ENCODE results near the gene RAB31. TPM values are rescaled to one million over a fixed set of nuclear protein-coding genes. Genes with fewer than 3 reads are reported as not detected.
A peak's percentile ranks its signal among the peaks of the same experiment; 100 is the strongest.

The RAB31 gene
- total RNA-seq: 100 to 1,000 TPM in 2 of 4 donors, 10 to 100 TPM in 2; 94.0 to 145 (median 107) TPM

GRCh38 chr18:9708057-9708433 lies at the start of gene RAB31:
RAB31 (plus strand) TSS chr18:9708301; CDS start chr18:9708406, 105 bp downstream.
- Histone ChIP-seq H3K9me3 (no peaks in the 10 kb centered on the region), H3K36me3 (no peaks in the 10 kb centered on the region), H3K4me3 (peak within 1 kb of the TSS; percentile 83 to 94 (median 91)), H3K4me1 (peaks cover 9 to 65% (median 60%) of the 10 kb centered on the region in 4 donors), H3K27ac (replicated peaks in 1 of 4) (peak within 1 kb of the TSS; percentile 92 to 97 (median 94)), H3K27me3 (no peaks in the 10 kb centered on the region)
- no CpG with 5 or more reads among the region's 59 CpGs for WGBS
- no peak for DNase-seq (ENCODE audit: extremely low spot score)
- intact Hi-C loops (cut with DNase I): no loop called here
- TF ChIP-seq CTCF (IDR thresholded peaks at IDR 0.05): peak in 1 of 3 experiments; percentile 10
- peak in 1 of 2 donors; percentile 79 for TF ChIP-seq POLR2AphosphoS5 (IDR thresholded peaks at IDR 0.05)
- TF ChIP-seq EP300 (IDR thresholded peaks at IDR 0.05): no peak

GRCh38 chr18:9659499-9660375 lies 48.4 kb upstream of the RAB31 start:
- Histone ChIP-seq H3K4me3 (no peak overlapping the region), H3K27me3 (no peaks in the 10 kb centered on the region), H3K36me3 (no peaks in the 10 kb centered on the region), H3K27ac (replicated peaks in 1 of 4) (no peak overlapping the region), H3K4me1 (no peaks in the 10 kb centered on the region), H3K9me3 (no peaks in the 10 kb centered on the region)
- no peak for TF ChIP-seq POLR2AphosphoS5 (IDR thresholded peaks at IDR 0.05)
- no peak for TF ChIP-seq EP300 (IDR thresholded peaks at IDR 0.05)
- no peak for TF ChIP-seq POLR2A (IDR thresholded peaks at IDR 0.05; ENCODE audit: low read depth)
- TF ChIP-seq CTCF (IDR thresholded peaks at IDR 0.05): no peak
- intact Hi-C loops (cut with DNase I): no loop called here
- 85% methylated on average over 24 of the region's 24 CpGs for WGBS
- DNase-seq (ENCODE audit: extremely low spot score): no peak

- Histone ChIP-seq H3K27ac (replicated peaks in 1 of 4) (no peak overlapping the region), H3K36me3 (no peaks in the 10 kb centered on the region), H3K27me3 (no peaks in the 10 kb centered on the region), H3K9me3 (no peaks in the 10 kb centered on the region), H3K4me1 (no peaks in the 10 kb centered on the region), H3K4me3 (no peak overlapping the region)
- intact Hi-C loops (cut with DNase I): no loop called here
- TF ChIP-seq POLR2A (IDR thresholded peaks at IDR 0.05; ENCODE audit: low read depth): no peak
- peak in 1 of 3 experiments; percentile 26 for TF ChIP-seq CTCF (IDR thresholded peaks at IDR 0.05)
- DNase-seq (ENCODE audit: extremely low spot score): no peak
- WGBS: 83% methylated on average over 1 of the region's 1 CpG
These were observed 46.5 kb upstream of the RAB31 start for GRCh38 chr18:9661564-9661963.

GRCh38 chr18:9663377-9663776 lies 44.7 kb upstream of the RAB31 start:
- no peak for TF ChIP-seq POLR2A (IDR thresholded peaks at IDR 0.05; ENCODE audit: low read depth)
- TF ChIP-seq EP300 (IDR thresholded peaks at IDR 0.05): no peak
- WGBS: 88% methylated on average over 8 of the region's 8 CpGs
- no peaks in the 10 kb centered on the region for H3K27me3 ChIP-seq
- no peaks in the 10 kb centered on the region for H3K9me3 ChIP-seq
- intact Hi-C loops (cut with DNase I): no loop called here
- H3K4me3 ChIP-seq: no peak overlapping the region
- no peaks in the 10 kb centered on the region for H3K4me1 ChIP-seq
- H3K27ac ChIP-seq (replicated peaks in 1 of 4): no peak overlapping the region
- DNase-seq (ENCODE audit: extremely low spot score): no peak
- H3K36me3 ChIP-seq: no peaks in the 10 kb centered on the region

GRCh38 chr18:9665314-9665713 lies 42.8 kb upstream of the RAB31 start:
- no peaks in the 10 kb centered on the region for H3K4me1 ChIP-seq
- TF ChIP-seq POLR2A (IDR thresholded peaks at IDR 0.05; ENCODE audit: low read depth): no peak
- TF ChIP-seq POLR2AphosphoS5 (IDR thresholded peaks at IDR 0.05): no peak
- TF ChIP-seq EP300 (IDR thresholded peaks at IDR 0.05): no peak
- TF ChIP-seq CTCF (IDR thresholded peaks at IDR 0.05): no peak
- no peak overlapping the region for H3K27ac ChIP-seq (replicated peaks in 1 of 4)
- 92% methylated on average over 3 of the region's 3 CpGs for WGBS
- intact Hi-C loops (cut with DNase I): no loop called here
- H3K27me3 ChIP-seq: no peaks in the 10 kb centered on the region
- no peak overlapping the region for H3K4me3 ChIP-seq
- no peaks in the 10 kb centered on the region for H3K9me3 ChIP-seq
- no peak for DNase-seq (ENCODE audit: extremely low spot score)
- no peaks in the 10 kb centered on the region for H3K36me3 ChIP-seq

All from esophagus muscularis mucosa (tissue), 4 donors.